ENCODE measurements around the gene IRF2.
"Not testable (repeated sequence)": the region's sequence is repeated elsewhere in the genome, so short reads cannot be mapped to it uniquely, and the experiment has no call there.

The IRF2 gene

GRCh38 chr4:184343502-184344177 is 130.7 kb downstream of the IRF2 start:
- peak; percentile 54 for DNase-seq

DNA sequence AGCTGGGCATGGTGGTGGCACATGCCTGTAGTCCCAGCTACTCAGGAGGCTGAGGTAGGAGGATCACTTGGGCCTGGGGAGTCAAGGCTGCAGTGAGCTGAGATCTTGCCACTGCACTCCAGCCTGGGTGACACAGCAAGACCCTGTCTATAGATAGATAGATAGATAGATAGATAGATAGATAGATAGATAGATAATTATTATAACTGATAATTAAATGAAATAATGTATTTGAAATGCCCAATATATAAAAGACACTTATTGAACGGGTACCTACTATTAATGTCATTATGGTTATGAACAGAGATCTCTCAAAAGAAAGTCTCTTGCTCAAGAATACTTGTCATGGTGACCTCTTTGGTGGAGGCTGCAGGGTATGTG is 131.5 kb downstream of the IRF2 start:
- DNase-seq = not testable (repeated sequence)

DNA sequence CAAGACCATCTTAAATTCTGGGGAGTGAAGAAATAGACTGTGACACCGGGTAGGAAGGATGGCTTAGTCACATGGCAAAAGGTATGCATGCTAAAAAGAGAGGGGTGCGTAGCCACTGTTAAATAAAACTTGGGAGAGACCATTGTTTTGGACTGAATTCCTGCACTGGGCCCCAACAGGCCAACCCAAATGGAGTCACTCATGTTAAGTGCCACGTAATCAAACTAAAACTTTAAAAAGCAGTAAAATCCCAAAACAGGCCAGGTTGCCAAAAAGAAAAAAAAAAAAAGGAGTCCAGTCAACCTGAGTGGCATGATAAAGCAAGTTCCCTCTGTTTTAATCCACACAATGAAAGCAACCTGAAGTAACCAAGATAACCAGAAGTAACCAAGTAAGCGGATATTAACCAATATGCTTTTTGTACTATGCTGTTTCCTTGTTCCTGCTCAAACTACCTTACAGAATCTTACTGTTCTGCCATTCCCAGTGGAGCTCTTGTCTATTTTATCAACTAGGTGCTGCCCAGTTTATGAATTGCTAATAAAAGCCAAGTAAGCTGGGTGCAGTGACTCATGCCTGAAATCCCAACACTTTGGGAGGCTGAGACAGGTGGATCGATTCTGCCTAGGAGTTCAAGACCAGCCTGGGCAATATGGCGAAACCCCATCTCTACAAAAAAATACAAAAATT is 132.0 kb downstream of the IRF2 start:
- no peak for DNase-seq

GRCh38 chr4:184339398-184340193 is 134.8 kb downstream of the IRF2 start:
- DNase-seq = peak; percentile 16

- no peak for DNase-seq
Measured at GRCh38 chr4:184337907-184338306, 136.4 kb downstream of the IRF2 start.
